Fibroblast of lung (primary cell): ENCODE results near the gene EYA3. TPM values are rescaled to one million over a fixed set of nuclear protein-coding genes. Genes with fewer than 3 reads are reported as not detected.

ENCODE experiments used
- DNase-seq, 2 donors: peaks; one replicate each; pipeline versions ENCODE4 v3.0.0 to v3.0.0-alpha.2; 2010; ENCODE audit warnings: low read depth in 2 of 2
- H2AFZ ChIP-seq: 2 replicates; pipeline ENCODE4 v1.5.1; 2012; ENCODE audit warnings: low read length, control low read depth, inconsistent platforms
- H3K27ac ChIP-seq: 2 replicates; pipeline ENCODE4 v1.5.1; 2011; ENCODE audit warnings: low read length, control low read depth; ENCODE audit not compliant: insufficient read depth
- H3K27me3 ChIP-seq: 2 replicates; pipeline ENCODE4 v1.5.1; 2011; ENCODE audit warnings: mild to moderate bottlenecking, low read length; ENCODE audit not compliant: control insufficient read depth, insufficient read depth
- H3K36me3 ChIP-seq: 2 replicates; pipeline ENCODE4 v1.5.1; 2011; ENCODE audit warnings: low read length; ENCODE audit not compliant: control insufficient read depth, insufficient read depth
- H3K4me1 ChIP-seq: 2 replicates; pipeline ENCODE4 v1.5.1; 2011; ENCODE audit warnings: low read length; ENCODE audit not compliant: control insufficient read depth, insufficient read depth; ENCODE audit errors: extremely low read depth
- H3K4me2 ChIP-seq: 2 replicates; pipeline ENCODE4 v1.5.1; 2011; ENCODE audit warnings: low read length, control low read depth; ENCODE audit not compliant: insufficient read depth; ENCODE audit errors: extremely low read depth
- H3K4me3 ChIP-seq, 4 experiments: fragments of 200-600 bp in 1 of 4; sonication (generic) in 1 of 4; replicated peaks in 1 of 4; 2 replicates each; pipeline ENCODE4 v1.5.1; 2011 to 2016; ENCODE audit warnings: low read length in 4 of 4, low read depth in 3 of 4, mild to moderate bottlenecking in 3 of 4, control low read depth in 2 of 4, inconsistent platforms in 1 of 4, mixed read lengths in 1 of 4; ENCODE audit not compliant: insufficient read depth in 1 of 4; ENCODE audit errors: control extremely low read depth in 1 of 4
- H3K79me2 ChIP-seq: 2 replicates; pipeline ENCODE4 v1.5.1; 2012; ENCODE audit warnings: mild to moderate bottlenecking, low read length, inconsistent platforms; ENCODE audit not compliant: control insufficient read depth, insufficient read depth
- H3K9ac ChIP-seq: 2 replicates; pipeline ENCODE4 v1.5.1; 2011; ENCODE audit warnings: mild to moderate bottlenecking, low read length, control low read depth; ENCODE audit not compliant: insufficient read depth
- H3K9me3 ChIP-seq: 2 replicates; pipeline ENCODE4 v1.5.1; 2012; ENCODE audit warnings: low read depth, low read length; ENCODE audit not compliant: control insufficient read depth, insufficient read depth
- H4K20me1 ChIP-seq: 2 replicates; pipeline ENCODE4 v1.5.1; 2011; ENCODE audit warnings: low read length; ENCODE audit not compliant: control insufficient read depth, insufficient read depth; ENCODE audit errors: extremely low read depth
- EZH2 ChIP-seq: IDR thresholded peaks from 2 replicates; pipeline ENCODE4 v1.5.1; 2012; ENCODE audit warnings: low read length, control low read depth, mild to moderate bottlenecking; ENCODE audit errors: missing control alignments
- polyA plus RNA-seq, 2 donors: library from polyadenylated mRNA; depleted of rRNA in 1 of 2; stranded (reverse) in 1 of 2; unstranded in 1 of 2; fragments of >200 nt; gene quantifications; 2 replicates each; pipeline ENCODE4 v1.2.1, GENCODE V29; 2011 to 2012; ENCODE audit warnings: missing spikeins in 1 of 2
- total RNA-seq: library from RNA; depleted of rRNA; stranded (reverse); fragments of >200 nt; gene quantifications from 2 replicates; pipeline ENCODE4 v1.2.1, GENCODE V29; 2014
- TF ChIP-seq, protein P1 (sequence below), 2 donors: IDR thresholded peaks in 1 of 2; conservative IDR thresholded peaks in 1 of 2; 1 replicate in 1 of 2; 2 replicates in 1 of 2; pipeline ENCODE4 v1.5.1; 2011 to 2012; ENCODE audit warnings: low read length in 2 of 2, control low read depth in 1 of 2, inconsistent platforms in 1 of 2, low read depth in 1 of 2, mild to moderate bottlenecking in 1 of 2

The EYA3 gene
- total and polyA plus RNA-seq, 2 donors (not counting 1 experiment from before 2014, with no cell fraction given), result 11.2 to 17.5 TPM

DNA sequence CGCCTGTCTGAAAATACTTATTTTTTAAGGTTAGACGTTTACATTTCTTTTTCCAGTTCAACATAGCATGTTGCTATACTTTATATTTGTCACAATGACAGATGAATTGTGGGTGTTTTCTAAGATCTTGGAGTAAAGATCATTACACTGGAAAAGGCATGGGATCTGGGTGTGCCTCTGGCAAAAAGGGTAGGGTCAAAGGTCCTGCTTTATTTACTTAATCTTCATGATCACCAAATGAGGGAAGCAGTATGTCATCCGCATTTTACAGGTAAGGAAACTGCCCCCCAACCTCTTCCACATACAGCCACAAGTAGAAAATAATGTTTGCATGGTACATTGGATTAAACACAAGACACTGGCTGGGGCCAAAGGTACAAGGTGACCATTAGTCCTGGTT lies 166.1 kb downstream of the EYA3 start:
- Histone ChIP-seq H3K4me2 (no peak overlapping the region), H3K36me3 (no peaks in the 10 kb centered on the region), H3K27me3 (no peaks in the 10 kb centered on the region), H3K4me1 (no peaks in the 10 kb centered on the region), H3K27ac (no peak overlapping the region), H3K9ac (no peak overlapping the region), H3K9me3 (no peaks in the 10 kb centered on the region), H2AFZ (no peak overlapping the region), H3K79me2 (no peaks in the 10 kb centered on the region), H3K4me3 (no peak overlapping the region), H4K20me1 (no peaks in the 10 kb centered on the region)
- DNase-seq, result no peak
- TF ChIP-seq, protein P1, sequence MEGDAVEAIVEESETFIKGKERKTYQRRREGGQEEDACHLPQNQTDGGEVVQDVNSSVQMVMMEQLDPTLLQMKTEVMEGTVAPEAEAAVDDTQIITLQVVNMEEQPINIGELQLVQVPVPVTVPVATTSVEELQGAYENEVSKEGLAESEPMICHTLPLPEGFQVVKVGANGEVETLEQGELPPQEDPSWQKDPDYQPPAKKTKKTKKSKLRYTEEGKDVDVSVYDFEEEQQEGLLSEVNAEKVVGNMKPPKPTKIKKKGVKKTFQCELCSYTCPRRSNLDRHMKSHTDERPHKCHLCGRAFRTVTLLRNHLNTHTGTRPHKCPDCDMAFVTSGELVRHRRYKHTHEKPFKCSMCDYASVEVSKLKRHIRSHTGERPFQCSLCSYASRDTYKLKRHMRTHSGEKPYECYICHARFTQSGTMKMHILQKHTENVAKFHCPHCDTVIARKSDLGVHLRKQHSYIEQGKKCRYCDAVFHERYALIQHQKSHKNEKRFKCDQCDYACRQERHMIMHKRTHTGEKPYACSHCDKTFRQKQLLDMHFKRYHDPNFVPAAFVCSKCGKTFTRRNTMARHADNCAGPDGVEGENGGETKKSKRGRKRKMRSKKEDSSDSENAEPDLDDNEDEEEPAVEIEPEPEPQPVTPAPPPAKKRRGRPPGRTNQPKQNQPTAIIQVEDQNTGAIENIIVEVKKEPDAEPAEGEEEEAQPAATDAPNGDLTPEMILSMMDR (conservative IDR thresholded peaks at IDR 0.05 in 1 of 2, IDR thresholded peaks at IDR 0.05 in 1 of 2; ENCODE audit: low read depth in 1 of 2, low read length in 2 of 2), result no peak
- no peak for TF ChIP-seq EZH2

Other genes with a start within 250 kb of the EYA3 start
- gene THEMIS2, start 216.1 kb downstream of the EYA3 start, total RNA-seq, result 12.3 and 43.6 TPM in 2 replicates
- gene THEMIS2, start 216.1 kb downstream of the EYA3 start, polyA plus RNA-seq, result 4.0 and 6.0 TPM in 2 replicates
- 28.4 and 37.5 TPM in 2 replicates for gene RPA2, start 174.0 kb downstream of the EYA3 start, total RNA-seq
- gene RPA2, start 174.0 kb downstream of the EYA3 start, polyA plus RNA-seq, result 25.7 and 38.8 TPM in 2 replicates
- 0.17 and 0.26 TPM in 2 replicates for gene SMPDL3B, start 153.6 kb downstream of the EYA3 start, total RNA-seq
- gene SMPDL3B, start 153.6 kb downstream of the EYA3 start, polyA plus RNA-seq, result not detected in 2 replicates
- gene XKR8, start 128.6 kb downstream of the EYA3 start, total RNA-seq, result 4.4 and 9.2 TPM in 2 replicates
- gene XKR8, start 128.6 kb downstream of the EYA3 start, polyA plus RNA-seq, result 5.5 and 9.4 TPM in 2 replicates
- gene PTAFR, start 88.1 kb upstream of the EYA3 start, total RNA-seq, result under 0.01 TPM in 2 replicates
- gene PTAFR, start 88.1 kb upstream of the EYA3 start, polyA plus RNA-seq, result 0.12 and 0.25 TPM in 2 replicates
- 56.1 and 57.0 TPM in 2 replicates for gene DNAJC8, start 144.4 kb upstream of the EYA3 start, total RNA-seq
- gene DNAJC8, start 144.4 kb upstream of the EYA3 start, polyA plus RNA-seq, result 120 and 157 TPM in 2 replicates
- 100 and 146 TPM in 2 replicates for gene ATP5IF1, start 147.5 kb upstream of the EYA3 start, total RNA-seq
- gene ATP5IF1, start 147.5 kb upstream of the EYA3 start, polyA plus RNA-seq, result 269 and 279 TPM in 2 replicates
- gene SESN2, start 170.9 kb upstream of the EYA3 start, total RNA-seq, result 40.1 and 55.2 TPM in 2 replicates
- 8.4 and 12.4 TPM in 2 replicates for gene SESN2, start 170.9 kb upstream of the EYA3 start, polyA plus RNA-seq
- gene MED18, start 240.4 kb upstream of the EYA3 start, total RNA-seq, result 26.1 and 29.3 TPM in 2 replicates
- 14.5 and 16.3 TPM in 2 replicates for gene MED18, start 240.4 kb upstream of the EYA3 start, polyA plus RNA-seq